Tibial nerve (tissue), 4 donors: ENCODE measurements around the gene NIPBL. TPM values are rescaled to one million over a fixed set of nuclear protein-coding genes. Genes with fewer than 3 reads are reported as not detected.
"Not testable (repeated sequence)": the region's sequence is repeated elsewhere in the genome, so short reads cannot be mapped to it uniquely, and the experiment has no call there.

Source experiments
- DNase-seq, 2 donors: peaks; one replicate each; pipeline ENCODE4 v3.0.0-alpha.2; 2019; ENCODE audit warnings: low spot score in 2 of 2
- H3K27ac ChIP-seq, 4 donors: fragments of 200-600 bp; sonication (generic) in 3 of 4; one replicate each; pipeline ENCODE4 v1.5.1; 2017 to 2019; ENCODE audit warnings: mild to moderate bottlenecking in 1 of 4
- H3K27me3 ChIP-seq, 2 donors: fragments of 200-600 bp; sonication (generic) in 1 of 2; one replicate each; pipeline versions ENCODE4 v1.5.1 to v1.6.0; 2017 to 2019
- H3K36me3 ChIP-seq, 3 donors: fragments of 200-600 bp; sonication (generic); one replicate each; pipeline ENCODE4 v1.5.1; 2018 to 2019
- H3K4me1 ChIP-seq, 4 donors: fragments of 200-600 bp; sonication (generic) in 3 of 4; one replicate each; pipeline ENCODE4 v1.5.1; 2017 to 2019
- H3K4me3 ChIP-seq, 4 donors: fragments of 200-600 bp; sonication (generic) in 3 of 4; one replicate each; pipeline ENCODE4 v1.5.1; 2017 to 2019; ENCODE audit warnings: mild to moderate bottlenecking in 1 of 4, moderate library complexity in 1 of 4
- H3K9me3 ChIP-seq, 4 donors: fragments of 200-600 bp; sonication (generic) in 3 of 4; one replicate each; pipeline ENCODE4 v1.5.1; 2017 to 2019
- CTCF ChIP-seq, 5 experiments: fragments of 200-600 bp in 3 of 5; fragments of 450-650 bp in 2 of 5; sonication (generic) in 3 of 5; IDR thresholded peaks; one replicate each; pipeline ENCODE4 v1.5.1; 2016 to 2019; ENCODE audit warnings: antibody characterized with exemption in 5 of 5, mild to moderate bottlenecking in 3 of 5, moderate library complexity in 2 of 5
- EP300 ChIP-seq, 2 donors: sonication (generic); formaldehyde crosslinking; IDR thresholded peaks; one replicate each; pipeline ENCODE4 v1.6.1; 2017; ENCODE audit warnings: antibody characterized with exemption in 2 of 2, mild to moderate bottlenecking in 1 of 2
- POLR2A ChIP-seq, 2 donors: fragments of 450-650 bp; IDR thresholded peaks; one replicate each; pipeline ENCODE4 v1.6.1; 2017; ENCODE audit warnings: antibody characterized with exemption in 2 of 2, mild to moderate bottlenecking in 2 of 2, moderate library complexity in 2 of 2
- WGBS, 2 donors: methylation state at CpG; one replicate each; pipeline ENCODE4 v1.1.5; 2018; 5-methylcytosine and 5-hydroxymethylcytosine counted together
- total RNA-seq, 4 donors: library from RNA; depleted of rRNA; stranded (reverse); fragments of >200 nt; gene quantifications; one replicate each; pipeline ENCODE4 v1.1.0, GENCODE V29; 2016

NIPBL gene
- total RNA-seq, 4 donors from 2014 or later: 53.4 to 64.5 (median 59.4) TPM

- Histone ChIP-seq H3K36me3 (peaks cover 0 to 79% (median 0%) of the 10 kb centered on the region in 3 donors), H3K4me3 (no peak overlapping the region), H3K27me3 (no peaks in the 10 kb centered on the region), H3K27ac (no peak overlapping the region), H3K4me1 (no peaks in the 10 kb centered on the region), H3K9me3 (peaks cover 0 to 24% (median 3%) of the 10 kb centered on the region in 4 donors)
- 69 to 70% methylated on average over 2 of the region's 2 CpGs for WGBS, 2 donors
- no peak for DNase-seq
- no peak for TF ChIP-seq EP300 (IDR thresholded peaks at IDR 0.05)
- no peak for TF ChIP-seq CTCF (IDR thresholded peaks at IDR 0.05)
- no peak for TF ChIP-seq POLR2A (IDR thresholded peaks at IDR 0.05)
Measured at GRCh38 chr5:37090781-37091180, 214.2 kb downstream of the NIPBL start.

- H3K4me1 ChIP-seq, H3K4me3 ChIP-seq, H3K27ac ChIP-seq, H3K27me3 ChIP-seq, DNase-seq: not testable (repeated sequence)
- peaks cover 0 to 43% (median 10%) of the 10 kb centered on the region in 4 donors for H3K9me3 ChIP-seq
- 52 to 58% methylated on average over 3 to 4 of the region's 4 CpGs for WGBS, 2 donors
- peaks cover 0 to 72% (median 0%) of the 10 kb centered on the region in 3 donors for H3K36me3 ChIP-seq
Measured at GRCh38 chr5:37093795-37094194, 217.2 kb downstream of the NIPBL start.

GRCh38 chr5:37099267-37099666 is 222.7 kb downstream of the NIPBL start:
- H3K27me3 ChIP-seq, H3K27ac ChIP-seq, DNase-seq, H3K4me3 ChIP-seq, H3K4me1 ChIP-seq: not testable (repeated sequence)
- peaks cover 0 to 48% (median 0%) of the 10 kb centered on the region in 3 donors for H3K36me3 ChIP-seq
- 95 to 97% methylated on average over 5 of the region's 5 CpGs for WGBS, 2 donors
- peaks cover 0 to 77% (median 17%) of the 10 kb centered on the region in 4 donors for H3K9me3 ChIP-seq

GRCh38 chr5:37103302-37103701 is 226.7 kb downstream of the NIPBL start:
- no peaks in the 10 kb centered on the region for H3K4me1 ChIP-seq
- H3K9me3 ChIP-seq: peaks cover 0 to 47% (median 9%) of the 10 kb centered on the region in 4 donors
- H3K36me3 ChIP-seq: peaks cover 0 to 51% (median 0%) of the 10 kb centered on the region in 3 donors
- 96 to 100% methylated on average over 2 of the region's 2 CpGs for WGBS, 2 donors
- H3K27me3 ChIP-seq: no peaks in the 10 kb centered on the region
- TF ChIP-seq EP300 (IDR thresholded peaks at IDR 0.05) (no peak), POLR2A (IDR thresholded peaks at IDR 0.05) (no peak), CTCF (IDR thresholded peaks at IDR 0.05) (no peak)
- no peak for DNase-seq
- H3K27ac ChIP-seq: no peak overlapping the region
- H3K4me3 ChIP-seq: no peak overlapping the region

GRCh38 chr5:37109338-37109737 is 232.8 kb downstream of the NIPBL start:
- no peaks in the 10 kb centered on the region for H3K4me1 ChIP-seq
- no peak overlapping the region for H3K4me3 ChIP-seq
- H3K27me3 ChIP-seq: no peaks in the 10 kb centered on the region
- peaks cover 0 to 12% (median 1%) of the 10 kb centered on the region in 4 donors for H3K9me3 ChIP-seq
- no peak for DNase-seq
- WGBS, 2 donors: 96 to 97% methylated on average over 3 of the region's 3 CpGs
- no peak overlapping the region for H3K27ac ChIP-seq
- H3K36me3 ChIP-seq: peaks cover 0 to 99% (median 0%) of the 10 kb centered on the region in 3 donors
- no peak for TF ChIP-seq EP300 (IDR thresholded peaks at IDR 0.05)
- TF ChIP-seq CTCF (IDR thresholded peaks at IDR 0.05): no peak
- no peak for TF ChIP-seq POLR2A (IDR thresholded peaks at IDR 0.05)

- H3K9me3 ChIP-seq: peaks cover 0 to 12% (median 1%) of the 10 kb centered on the region in 4 donors
- 92 to 100% methylated on average over 1 of the region's 1 CpG for WGBS, 2 donors
- H3K27ac ChIP-seq: no peak overlapping the region
- TF ChIP-seq CTCF (IDR thresholded peaks at IDR 0.05) (no peak), EP300 (IDR thresholded peaks at IDR 0.05) (no peak), POLR2A (IDR thresholded peaks at IDR 0.05) (no peak)
- peaks cover 0 to 99% (median 3%) of the 10 kb centered on the region in 3 donors for H3K36me3 ChIP-seq
- DNase-seq: no peak
- no peaks in the 10 kb centered on the region for H3K27me3 ChIP-seq
- H3K4me3 ChIP-seq: no peak overlapping the region
- H3K4me1 ChIP-seq: no peaks in the 10 kb centered on the region
Measured at GRCh38 chr5:37110135-37110534, 233.6 kb downstream of the NIPBL start.
